Mammary epithelial cell (primary cell): ENCODE data around the gene HIVEP1.

ENCODE experiments used
- EZH2 ChIP-seq: IDR thresholded peaks from 2 replicates; pipeline ENCODE4 v1.6.1; 2012; ENCODE audit warnings: low read length, inconsistent platforms, borderline replicate concordance
- TF ChIP-seq, protein P1 (sequence below), 2 donors: IDR thresholded peaks in 1 of 2; conservative IDR thresholded peaks in 1 of 2; 2 replicates each; pipeline ENCODE4 v1.5.1; 2011 to 2012; ENCODE audit warnings: inconsistent platforms in 2 of 2, low read length in 2 of 2, mild to moderate bottlenecking in 2 of 2, control low read depth in 1 of 2, low read depth in 1 of 2; ENCODE audit not compliant: insufficient read depth in 1 of 2; ENCODE audit errors: extremely low read depth in 1 of 2

DNA sequence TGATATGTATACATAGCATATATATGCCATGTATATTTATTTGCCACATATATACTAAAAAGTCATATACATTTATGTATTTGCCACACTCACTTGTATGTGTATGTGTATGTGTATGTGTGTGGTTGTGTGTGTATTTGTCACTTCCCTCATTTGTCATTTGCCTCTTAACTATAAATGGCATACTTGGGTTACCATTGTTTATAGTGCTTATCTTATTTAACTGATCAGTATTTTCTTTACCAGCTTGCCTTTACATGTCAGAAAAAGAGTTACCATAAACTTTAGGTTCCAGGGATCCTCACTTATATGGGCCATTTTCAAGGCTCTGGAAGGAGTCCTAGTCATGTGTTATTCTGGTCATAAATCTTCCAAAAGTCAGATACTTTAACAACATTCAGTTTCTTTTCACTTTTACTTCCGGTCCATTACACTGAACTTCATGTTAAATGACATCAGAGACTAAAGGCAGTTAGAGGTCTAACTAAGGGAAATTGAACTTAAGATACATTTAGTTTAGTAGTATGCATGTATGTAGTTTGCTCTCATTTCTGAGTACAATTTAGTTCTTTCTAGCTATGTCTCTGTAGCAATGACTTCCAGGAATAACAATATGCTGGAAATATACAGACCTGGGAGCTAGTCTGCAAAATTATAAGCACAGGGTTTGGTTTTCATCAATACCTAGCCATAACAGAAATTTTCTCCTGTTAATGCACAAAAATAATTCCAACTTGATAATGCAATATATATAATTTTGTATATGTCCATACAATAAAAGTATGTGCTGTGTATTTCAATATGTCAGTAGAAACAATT is 33.7 kb upstream of the HIVEP1 start:
- TF ChIP-seq, protein P1, sequence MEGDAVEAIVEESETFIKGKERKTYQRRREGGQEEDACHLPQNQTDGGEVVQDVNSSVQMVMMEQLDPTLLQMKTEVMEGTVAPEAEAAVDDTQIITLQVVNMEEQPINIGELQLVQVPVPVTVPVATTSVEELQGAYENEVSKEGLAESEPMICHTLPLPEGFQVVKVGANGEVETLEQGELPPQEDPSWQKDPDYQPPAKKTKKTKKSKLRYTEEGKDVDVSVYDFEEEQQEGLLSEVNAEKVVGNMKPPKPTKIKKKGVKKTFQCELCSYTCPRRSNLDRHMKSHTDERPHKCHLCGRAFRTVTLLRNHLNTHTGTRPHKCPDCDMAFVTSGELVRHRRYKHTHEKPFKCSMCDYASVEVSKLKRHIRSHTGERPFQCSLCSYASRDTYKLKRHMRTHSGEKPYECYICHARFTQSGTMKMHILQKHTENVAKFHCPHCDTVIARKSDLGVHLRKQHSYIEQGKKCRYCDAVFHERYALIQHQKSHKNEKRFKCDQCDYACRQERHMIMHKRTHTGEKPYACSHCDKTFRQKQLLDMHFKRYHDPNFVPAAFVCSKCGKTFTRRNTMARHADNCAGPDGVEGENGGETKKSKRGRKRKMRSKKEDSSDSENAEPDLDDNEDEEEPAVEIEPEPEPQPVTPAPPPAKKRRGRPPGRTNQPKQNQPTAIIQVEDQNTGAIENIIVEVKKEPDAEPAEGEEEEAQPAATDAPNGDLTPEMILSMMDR (conservative IDR thresholded peaks at IDR 0.05 in 1 of 2, IDR thresholded peaks at IDR 0.05 in 1 of 2; ENCODE audit: extremely low read depth in 1 of 2, insufficient read depth in 1 of 2, low read depth in 1 of 2, low read length in 2 of 2): no peak
- TF ChIP-seq EZH2: no peak
